OCI-LY1 (cell line): ENCODE measurements around the gene GLB1L3.

Source experiments
- H2AFZ ChIP-seq: fragments of 200-600 bp; sonication (generic), shearing (Covaris generic); 2 replicates; pipeline ENCODE4 v1.6.0; 2014; ENCODE audit warnings: antibody characterized with exemption, mild to moderate bottlenecking, low read length
- H3F3A ChIP-seq: fragments of 200-600 bp; sonication (generic), shearing (Covaris generic); 2 replicates; pipeline ENCODE4 v1.6.0; 2014; ENCODE audit warnings: mild to moderate bottlenecking, antibody characterized with exemption, low read length, moderate library complexity; ENCODE audit not compliant: insufficient read depth
- H3K27ac ChIP-seq: fragments of 200-600 bp; sonication (generic); 2 replicates; pipeline ENCODE4 v1.5.1; 2014; ENCODE audit warnings: low read length, mixed run types, mild to moderate bottlenecking, low read depth; ENCODE audit not compliant: poor library complexity, severe bottlenecking
- H3K27me3 ChIP-seq: fragments of 200-600 bp; sonication (generic); 2 replicates; pipeline ENCODE4 v1.6.0; 2014; ENCODE audit warnings: antibody characterized with exemption, mild to moderate bottlenecking, low read length, moderate library complexity; ENCODE audit not compliant: insufficient read depth
- H3K36me3 ChIP-seq: fragments of 200-600 bp; sonication (generic); 2 replicates; pipeline ENCODE4 v1.6.1; 2014; ENCODE audit warnings: mild to moderate bottlenecking, antibody characterized with exemption, low read length, moderate library complexity, mixed read lengths; ENCODE audit not compliant: insufficient read depth
- H3K4me1 ChIP-seq: fragments of 200-600 bp; sonication (generic); 2 replicates; pipeline ENCODE4 v1.5.1; 2014; ENCODE audit warnings: mild to moderate bottlenecking, low read length, moderate library complexity; ENCODE audit not compliant: insufficient read depth, severe bottlenecking
- H3K4me2 ChIP-seq: fragments of 200-600 bp; sonication (generic), shearing (Covaris generic); 2 replicates; pipeline ENCODE4 v1.6.1; 2014; ENCODE audit warnings: low read length
- H3K4me3 ChIP-seq: fragments of 200-600 bp; sonication (generic); 2 replicates; pipeline ENCODE4 v1.5.1; 2014; ENCODE audit warnings: low read length, low read depth, mild to moderate bottlenecking, mixed read lengths; ENCODE audit not compliant: poor library complexity, severe bottlenecking
- H3K79me2 ChIP-seq: fragments of 200-600 bp; shearing (Covaris generic); 2 replicates; pipeline ENCODE4 v1.6.1; 2016; ENCODE audit warnings: mixed run types, low read length, mixed read lengths; ENCODE audit not compliant: insufficient read depth
- H3K9ac ChIP-seq: fragments of 200-600 bp; sonication (generic), shearing (Covaris generic); 2 replicates; pipeline ENCODE4 v1.6.1; 2014; ENCODE audit warnings: mild to moderate bottlenecking, low read length, mixed read lengths
- H3K9me2 ChIP-seq: fragments of 200-600 bp; sonication (generic), shearing (Covaris generic); 2 replicates; pipeline ENCODE4 v1.6.1; 2014; ENCODE audit warnings: low read depth, mild to moderate bottlenecking, low read length, mixed read lengths
- H3K9me3 ChIP-seq: fragments of 200-600 bp; shearing (Covaris generic); 2 replicates; pipeline ENCODE4 v1.6.1; 2014; ENCODE audit warnings: low read length, mixed read lengths
- H4K20me1 ChIP-seq: fragments of 200-600 bp; sonication (generic), shearing (Covaris generic); 2 replicates; pipeline ENCODE4 v1.6.0; 2016; ENCODE audit warnings: mild to moderate bottlenecking, low read length; ENCODE audit not compliant: insufficient read depth
- EZH2 ChIP-seq: fragments of 200-600 bp; sonication (generic), shearing (Covaris generic); IDR thresholded peaks from 2 replicates; pipeline ENCODE4 v1.8.0; 2017; ENCODE audit warnings: borderline replicate concordance, mixed run types, mild to moderate bottlenecking, antibody characterized with exemption, low read length, moderate library complexity, mixed read lengths
- TF ChIP-seq, protein P1 (sequence below): fragments of 200-600 bp; sonication (generic), shearing (Covaris generic); IDR thresholded peaks from 2 replicates; pipeline ENCODE4 v1.5.1; 2017; ENCODE audit warnings: mild to moderate bottlenecking, antibody characterized with exemption, low read length, moderate library complexity, mixed read lengths

Gene GLB1L3

DNA sequence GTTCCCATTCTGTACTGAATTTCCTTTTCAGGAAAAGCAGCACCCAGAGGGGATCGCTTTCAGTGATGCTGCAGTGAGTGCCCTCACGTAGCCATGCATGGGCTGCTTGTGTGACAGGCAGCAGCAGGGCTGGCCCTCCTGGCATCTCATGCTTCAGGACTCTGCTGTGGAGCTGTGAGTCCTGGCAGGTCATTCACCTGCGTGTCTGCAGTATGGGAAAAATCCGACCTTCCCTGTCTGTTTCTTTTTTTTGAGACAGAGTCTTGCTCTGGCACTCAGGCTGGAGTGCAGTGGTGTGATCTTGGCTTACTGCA lies 69.0 kb downstream of the GLB1L3 start:
- H3K36me3 ChIP-seq: no peaks in the 10 kb centered on the region
- H4K20me1 ChIP-seq: no peaks in the 10 kb centered on the region
- H3K4me3 ChIP-seq: no peak overlapping the region
- no peak overlapping the region for H3K9ac ChIP-seq
- H3K4me2 ChIP-seq: no peak overlapping the region
- no peak for TF ChIP-seq EZH2
- TF ChIP-seq, protein P1, sequence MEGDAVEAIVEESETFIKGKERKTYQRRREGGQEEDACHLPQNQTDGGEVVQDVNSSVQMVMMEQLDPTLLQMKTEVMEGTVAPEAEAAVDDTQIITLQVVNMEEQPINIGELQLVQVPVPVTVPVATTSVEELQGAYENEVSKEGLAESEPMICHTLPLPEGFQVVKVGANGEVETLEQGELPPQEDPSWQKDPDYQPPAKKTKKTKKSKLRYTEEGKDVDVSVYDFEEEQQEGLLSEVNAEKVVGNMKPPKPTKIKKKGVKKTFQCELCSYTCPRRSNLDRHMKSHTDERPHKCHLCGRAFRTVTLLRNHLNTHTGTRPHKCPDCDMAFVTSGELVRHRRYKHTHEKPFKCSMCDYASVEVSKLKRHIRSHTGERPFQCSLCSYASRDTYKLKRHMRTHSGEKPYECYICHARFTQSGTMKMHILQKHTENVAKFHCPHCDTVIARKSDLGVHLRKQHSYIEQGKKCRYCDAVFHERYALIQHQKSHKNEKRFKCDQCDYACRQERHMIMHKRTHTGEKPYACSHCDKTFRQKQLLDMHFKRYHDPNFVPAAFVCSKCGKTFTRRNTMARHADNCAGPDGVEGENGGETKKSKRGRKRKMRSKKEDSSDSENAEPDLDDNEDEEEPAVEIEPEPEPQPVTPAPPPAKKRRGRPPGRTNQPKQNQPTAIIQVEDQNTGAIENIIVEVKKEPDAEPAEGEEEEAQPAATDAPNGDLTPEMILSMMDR: no peak
- H3F3A ChIP-seq: no peaks in the 10 kb centered on the region
- no peaks in the 10 kb centered on the region for H3K9me3 ChIP-seq
- no peaks in the 10 kb centered on the region for H3K4me1 ChIP-seq
- no peak overlapping the region for H2AFZ ChIP-seq
- H3K27me3 ChIP-seq: no peaks in the 10 kb centered on the region
- H3K9me2 ChIP-seq: no peaks in the 10 kb centered on the region
- H3K27ac ChIP-seq: no peak overlapping the region
- H3K79me2 ChIP-seq: no peaks in the 10 kb centered on the region

DNA sequence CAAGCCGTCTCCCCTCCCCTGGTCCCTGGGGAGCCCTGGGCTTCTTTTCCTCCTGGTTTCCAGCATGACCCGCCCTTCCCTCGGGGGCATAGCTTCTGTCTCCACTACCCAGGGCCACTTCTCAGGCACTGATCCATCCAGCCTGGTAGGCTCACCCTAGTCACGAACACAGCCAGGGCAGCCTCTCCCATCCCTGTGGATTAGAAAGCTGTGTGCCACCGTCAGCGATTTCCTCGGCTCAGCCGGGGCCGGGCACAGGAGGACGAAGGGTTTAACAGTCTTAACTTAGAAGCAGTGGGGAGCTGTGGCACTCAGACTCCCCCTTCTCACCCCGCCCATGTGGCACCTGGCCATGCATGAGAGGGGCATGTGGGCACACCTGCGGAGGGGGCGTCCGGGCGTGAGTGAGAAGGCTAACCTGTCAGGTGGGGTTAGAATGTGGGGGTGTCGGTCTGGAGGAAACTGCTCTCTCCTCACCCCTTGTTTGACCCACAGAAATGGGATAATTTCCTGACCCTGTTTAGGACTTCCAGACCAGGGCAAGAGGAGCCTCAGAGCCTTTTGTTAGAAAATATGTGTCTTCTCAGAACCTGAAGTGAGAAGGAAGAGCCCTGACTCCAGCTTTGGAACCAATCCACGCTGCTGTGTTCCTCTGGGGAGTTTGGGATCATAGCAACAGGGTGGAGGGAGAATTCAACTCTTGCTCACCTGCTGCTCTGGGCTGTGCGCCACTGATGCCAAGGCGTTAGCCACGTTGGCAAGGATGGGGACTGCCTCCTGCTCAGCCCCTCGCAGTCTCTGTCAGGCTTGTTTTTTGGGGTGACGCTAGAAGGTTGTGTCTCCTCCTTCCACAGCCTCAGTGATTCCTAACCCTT lies 70.2 kb downstream of the GLB1L3 start:
- no peak overlapping the region for H2AFZ ChIP-seq
- H3K27ac ChIP-seq: no peak overlapping the region
- H3F3A ChIP-seq: no peaks in the 10 kb centered on the region
- H3K79me2 ChIP-seq: no peaks in the 10 kb centered on the region
- no peaks in the 10 kb centered on the region for H3K9me2 ChIP-seq
- H3K4me3 ChIP-seq: no peak overlapping the region
- no peaks in the 10 kb centered on the region for H4K20me1 ChIP-seq
- no peaks in the 10 kb centered on the region for H3K4me1 ChIP-seq
- no peaks in the 10 kb centered on the region for H3K9me3 ChIP-seq
- H3K27me3 ChIP-seq: no peaks in the 10 kb centered on the region
- H3K4me2 ChIP-seq: no peak overlapping the region
- H3K9ac ChIP-seq: no peak overlapping the region
- H3K36me3 ChIP-seq: no peaks in the 10 kb centered on the region
- TF ChIP-seq, protein P1: no peak
- no peak for TF ChIP-seq EZH2

DNA sequence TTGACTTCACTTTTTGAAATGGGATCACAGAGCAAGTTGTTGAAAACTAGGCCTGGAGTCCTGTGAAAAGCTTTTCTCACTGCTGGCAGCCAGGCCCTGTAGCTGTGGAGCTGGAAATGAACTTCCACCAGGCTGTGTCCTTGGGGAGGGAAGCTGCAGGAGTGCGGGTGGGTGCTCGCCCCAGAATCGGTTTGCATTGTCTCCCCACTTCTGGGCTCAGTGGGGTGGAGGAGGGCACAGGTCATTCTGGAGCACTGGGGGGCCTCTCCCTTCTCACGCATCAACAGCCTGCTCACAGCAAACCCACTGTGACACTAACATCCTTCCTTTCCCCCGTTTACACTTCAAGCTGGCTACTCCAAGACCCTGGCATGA lies 70.8 kb downstream of the GLB1L3 start:
- Histone ChIP-seq H3K4me2 (no peak overlapping the region), H3K9me3 (no peaks in the 10 kb centered on the region), H3K9me2 (no peaks in the 10 kb centered on the region), H3K36me3 (no peaks in the 10 kb centered on the region), H2AFZ (no peak overlapping the region), H3K4me3 (no peak overlapping the region), H3K27me3 (no peaks in the 10 kb centered on the region), H3K27ac (no peak overlapping the region), H3K79me2 (no peaks in the 10 kb centered on the region), H3F3A (no peaks in the 10 kb centered on the region), H3K4me1 (no peaks in the 10 kb centered on the region), H4K20me1 (no peaks in the 10 kb centered on the region), H3K9ac (no peak overlapping the region)
- TF ChIP-seq EZH2: no peak
- TF ChIP-seq, protein P1: no peak
